ENCODE measurements around the gene SPATA21.
A peak's percentile ranks its signal among the peaks of the same experiment; 100 is the strongest.

DNA sequence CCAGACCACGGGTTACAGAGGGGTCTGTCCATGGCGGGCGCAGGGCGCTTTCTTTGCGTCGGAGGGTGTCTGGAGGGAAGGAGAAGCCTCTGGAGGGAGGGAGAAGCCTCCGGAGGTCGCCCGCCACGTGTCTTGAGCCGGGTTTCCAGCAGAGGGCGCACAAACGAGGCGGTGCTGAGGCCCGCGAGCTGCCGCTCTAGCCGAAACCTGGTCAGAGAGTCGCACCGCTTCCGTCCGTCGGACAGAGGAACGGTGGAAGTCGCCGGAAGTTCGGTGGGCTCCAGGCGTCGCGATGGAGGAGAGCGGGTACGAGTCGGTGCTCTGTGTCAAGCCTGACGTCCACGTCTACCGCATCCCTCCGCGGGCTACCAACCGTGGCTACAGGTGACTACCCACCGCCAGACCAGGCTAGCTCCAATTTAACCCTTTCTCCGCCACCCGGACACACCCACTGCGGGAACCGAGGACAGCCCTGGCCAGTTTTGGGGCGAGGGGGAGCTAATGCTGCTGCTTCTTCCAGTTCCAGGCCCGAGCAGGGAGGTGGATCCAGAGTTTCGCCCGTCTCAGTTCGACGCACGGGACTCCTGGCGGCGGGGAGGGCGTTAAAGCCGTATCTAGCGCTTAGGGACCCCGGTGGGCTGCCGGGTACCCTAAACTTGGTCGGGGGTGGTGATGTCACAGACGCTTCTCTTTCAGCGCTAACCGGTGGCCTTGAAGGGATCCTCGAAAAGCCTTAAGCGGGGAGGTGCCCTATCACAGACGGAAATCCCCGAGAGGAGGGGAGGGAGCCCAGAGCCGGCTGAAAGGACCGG, 3.5 kb upstream of the SPATA21 start, which contains the start of gene NECAP2:
- TF ChIP-seq TAF1 (IDR thresholded peaks at IDR 0.05; ENCODE audit: borderline replicate concordance, insufficient read depth, low read length) (peak; percentile 84; the same call in 1 of the 2 replicates), SIN3A (IDR thresholded peaks at IDR 0.05; ENCODE audit: borderline replicate concordance, insufficient read depth, low read length) (peak; percentile 81; the same call in 1 of the 2 replicates), POLR2AphosphoS5 (IDR thresholded peaks at IDR 0.05; ENCODE audit: low read depth, low read length) (peak; percentile 86)
- TF ChIP-seq, protein P1, sequence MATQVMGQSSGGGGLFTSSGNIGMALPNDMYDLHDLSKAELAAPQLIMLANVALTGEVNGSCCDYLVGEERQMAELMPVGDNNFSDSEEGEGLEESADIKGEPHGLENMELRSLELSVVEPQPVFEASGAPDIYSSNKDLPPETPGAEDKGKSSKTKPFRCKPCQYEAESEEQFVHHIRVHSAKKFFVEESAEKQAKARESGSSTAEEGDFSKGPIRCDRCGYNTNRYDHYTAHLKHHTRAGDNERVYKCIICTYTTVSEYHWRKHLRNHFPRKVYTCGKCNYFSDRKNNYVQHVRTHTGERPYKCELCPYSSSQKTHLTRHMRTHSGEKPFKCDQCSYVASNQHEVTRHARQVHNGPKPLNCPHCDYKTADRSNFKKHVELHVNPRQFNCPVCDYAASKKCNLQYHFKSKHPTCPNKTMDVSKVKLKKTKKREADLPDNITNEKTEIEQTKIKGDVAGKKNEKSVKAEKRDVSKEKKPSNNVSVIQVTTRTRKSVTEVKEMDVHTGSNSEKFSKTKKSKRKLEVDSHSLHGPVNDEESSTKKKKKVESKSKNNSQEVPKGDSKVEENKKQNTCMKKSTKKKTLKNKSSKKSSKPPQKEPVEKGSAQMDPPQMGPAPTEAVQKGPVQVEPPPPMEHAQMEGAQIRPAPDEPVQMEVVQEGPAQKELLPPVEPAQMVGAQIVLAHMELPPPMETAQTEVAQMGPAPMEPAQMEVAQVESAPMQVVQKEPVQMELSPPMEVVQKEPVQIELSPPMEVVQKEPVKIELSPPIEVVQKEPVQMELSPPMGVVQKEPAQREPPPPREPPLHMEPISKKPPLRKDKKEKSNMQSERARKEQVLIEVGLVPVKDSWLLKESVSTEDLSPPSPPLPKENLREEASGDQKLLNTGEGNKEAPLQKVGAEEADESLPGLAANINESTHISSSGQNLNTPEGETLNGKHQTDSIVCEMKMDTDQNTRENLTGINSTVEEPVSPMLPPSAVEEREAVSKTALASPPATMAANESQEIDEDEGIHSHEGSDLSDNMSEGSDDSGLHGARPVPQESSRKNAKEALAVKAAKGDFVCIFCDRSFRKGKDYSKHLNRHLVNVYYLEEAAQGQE (IDR thresholded peaks at IDR 0.05; ENCODE audit: insufficient read depth in 1 of 2, low read depth in 2 of 2, low read length in 2 of 2) = 0 out of 4 replicates have a peak, but pooled peaks of 1 of the 2 experiments have one; percentile 46

All from PFSK-1 (cell line).